GM19397 (cell line): ENCODE data around the gene SPOCK1.

Source experiments
- ATAC-seq: cut with Tn5 transposase; IDR thresholded peaks from one replicate; pipeline ENCODE4 v1.9.1; 2021; ENCODE audit warnings: mild to moderate bottlenecking, moderate library complexity; ENCODE audit not compliant: unreplicated experiment

Gene SPOCK1

GRCh38 chr5:137496919-137497318 lies 2.2 kb downstream of the SPOCK1 start:
- ATAC-seq, result no peak

GRCh38 chr5:137492331-137492730 lies 6.8 kb downstream of the SPOCK1 start:
- ATAC-seq, result no peak

GRCh38 chr5:137491121-137491520 lies 8.0 kb downstream of the SPOCK1 start:
- ATAC-seq, result no peak

GRCh38 chr5:137490591-137490990 lies 8.5 kb downstream of the SPOCK1 start:
- ATAC-seq, result no peak

GRCh38 chr5:137488974-137489373 lies 10.2 kb downstream of the SPOCK1 start:
- ATAC-seq, result no peak

GRCh38 chr5:137488516-137488915 lies 10.6 kb downstream of the SPOCK1 start:
- no peak for ATAC-seq

GRCh38 chr5:137487600-137487999 lies 11.5 kb downstream of the SPOCK1 start:
- ATAC-seq, result no peak

- ATAC-seq, result no peak
Measured at GRCh38 chr5:137486707-137487106, 12.4 kb downstream of the SPOCK1 start.

GRCh38 chr5:137481596-137481995 lies 17.5 kb downstream of the SPOCK1 start:
- ATAC-seq, result no peak

- no peak for ATAC-seq
Measured at GRCh38 chr5:137478043-137478442, 21.1 kb downstream of the SPOCK1 start.

- ATAC-seq, result no peak
Measured at GRCh38 chr5:137470921-137471220, 28.3 kb downstream of the SPOCK1 start.

GRCh38 chr5:137470111-137470920 lies 28.8 kb downstream of the SPOCK1 start:
- ATAC-seq, result no peak

- ATAC-seq, result no peak
Measured at GRCh38 chr5:137466889-137467288, 32.2 kb downstream of the SPOCK1 start.

GRCh38 chr5:137465930-137466329 lies 33.2 kb downstream of the SPOCK1 start:
- no peak for ATAC-seq

GRCh38 chr5:137462816-137463520 lies 36.2 kb downstream of the SPOCK1 start:
- ATAC-seq, result no peak

- no peak for ATAC-seq
Measured at GRCh38 chr5:137462265-137462590, 36.9 kb downstream of the SPOCK1 start.

- ATAC-seq, result no peak
Measured at GRCh38 chr5:137461391-137462264, 37.5 kb downstream of the SPOCK1 start.

GRCh38 chr5:137454671-137455070 lies 44.5 kb downstream of the SPOCK1 start:
- no peak for ATAC-seq

- ATAC-seq, result no peak
Measured at GRCh38 chr5:137453483-137454080, 45.5 kb downstream of the SPOCK1 start.

- ATAC-seq, result no peak
Measured at GRCh38 chr5:137450759-137451158, 48.4 kb downstream of the SPOCK1 start.

- no peak for ATAC-seq
Measured at GRCh38 chr5:137448868-137449267, 50.3 kb downstream of the SPOCK1 start.
